Measurements from ENCODE around the gene MAPK9.
"Not testable (repeated sequence)": the region's sequence is repeated elsewhere in the genome, so short reads cannot be mapped to it uniquely, and the experiment has no call there.

- not testable (repeated sequence) for TF ChIP-seq CTCF (IDR thresholded peaks at IDR 0.05; ENCODE audit: low read depth, low read length, poor library complexity, severe bottlenecking); EZH2phosphoT487 (IDR thresholded peaks at IDR 0.05; ENCODE audit: borderline replicate concordance, low read length)
Observed at GRCh38 chr5:180299014-180299413, 7.1 kb upstream of the MAPK9 start.

All from DOHH2 (cell line).